Measurements from ENCODE around the gene ACTN4. TPM values are rescaled to one million over a fixed set of nuclear protein-coding genes. Genes with fewer than 3 reads are reported as not detected.
A peak's percentile ranks its signal among the peaks of the same experiment; 100 is the strongest.

ACTN4 gene
- total RNA-seq, 2 donors from 2014 or later = 1,019 to 1,060 TPM

DNA sequence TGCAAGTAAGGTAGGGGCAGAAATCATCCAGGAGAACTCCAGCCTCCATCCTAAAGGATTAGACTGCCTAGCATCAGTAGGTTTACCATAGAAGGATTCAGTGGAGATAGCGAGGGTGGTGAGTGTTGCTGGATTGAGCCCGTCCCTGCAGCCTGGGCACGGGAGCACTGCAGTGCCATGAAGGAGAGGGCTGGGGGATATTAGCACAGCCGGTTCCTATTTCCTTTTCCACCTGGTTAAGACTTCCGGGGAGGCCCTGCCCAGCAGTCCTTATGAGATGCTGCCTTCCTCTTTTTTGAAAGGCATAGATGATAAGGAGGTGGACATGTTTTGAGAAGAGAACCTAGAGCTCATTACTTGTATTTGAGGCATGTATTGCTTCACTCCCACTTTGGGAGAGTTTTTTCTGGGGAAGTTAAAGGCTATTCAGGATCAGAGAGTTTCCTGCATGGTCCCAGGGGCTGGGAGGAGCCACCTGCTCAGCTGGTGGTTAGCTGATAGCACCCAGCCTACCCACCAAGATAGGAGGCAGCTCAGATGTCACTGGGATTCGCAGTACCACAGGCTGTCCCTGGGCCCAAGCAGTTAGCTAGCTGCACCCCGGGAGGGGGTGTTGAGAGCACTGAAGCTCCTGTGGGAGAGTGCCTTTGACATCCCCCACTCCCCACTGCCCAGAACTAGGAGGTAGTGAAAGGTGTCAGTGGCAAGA lies 17.2 kb downstream of the ACTN4 start:
- intact Hi-C loops (cut with DNase I) = no loop called here
- no peak overlapping the region for H3K4me3 ChIP-seq
- DNase-seq = no peak
- peak overlapping the region; percentile 95 for H3K27ac ChIP-seq
- H3K4me1 ChIP-seq = peaks cover 74% of the 10 kb centered on the region
- TF ChIP-seq, protein P1, sequence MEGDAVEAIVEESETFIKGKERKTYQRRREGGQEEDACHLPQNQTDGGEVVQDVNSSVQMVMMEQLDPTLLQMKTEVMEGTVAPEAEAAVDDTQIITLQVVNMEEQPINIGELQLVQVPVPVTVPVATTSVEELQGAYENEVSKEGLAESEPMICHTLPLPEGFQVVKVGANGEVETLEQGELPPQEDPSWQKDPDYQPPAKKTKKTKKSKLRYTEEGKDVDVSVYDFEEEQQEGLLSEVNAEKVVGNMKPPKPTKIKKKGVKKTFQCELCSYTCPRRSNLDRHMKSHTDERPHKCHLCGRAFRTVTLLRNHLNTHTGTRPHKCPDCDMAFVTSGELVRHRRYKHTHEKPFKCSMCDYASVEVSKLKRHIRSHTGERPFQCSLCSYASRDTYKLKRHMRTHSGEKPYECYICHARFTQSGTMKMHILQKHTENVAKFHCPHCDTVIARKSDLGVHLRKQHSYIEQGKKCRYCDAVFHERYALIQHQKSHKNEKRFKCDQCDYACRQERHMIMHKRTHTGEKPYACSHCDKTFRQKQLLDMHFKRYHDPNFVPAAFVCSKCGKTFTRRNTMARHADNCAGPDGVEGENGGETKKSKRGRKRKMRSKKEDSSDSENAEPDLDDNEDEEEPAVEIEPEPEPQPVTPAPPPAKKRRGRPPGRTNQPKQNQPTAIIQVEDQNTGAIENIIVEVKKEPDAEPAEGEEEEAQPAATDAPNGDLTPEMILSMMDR (IDR thresholded peaks at IDR 0.05) = no peak
- H3K9ac ChIP-seq (ENCODE audit: low read depth in 2 of 2, low read length in 2 of 2) = peak overlapping the region in 1 of 2 donors; percentile 64
- H3K9me3 ChIP-seq = no peaks in the 10 kb centered on the region
- no peaks in the 10 kb centered on the region for H3K27me3 ChIP-seq
- no peaks in the 10 kb centered on the region for H3K36me3 ChIP-seq

DNA sequence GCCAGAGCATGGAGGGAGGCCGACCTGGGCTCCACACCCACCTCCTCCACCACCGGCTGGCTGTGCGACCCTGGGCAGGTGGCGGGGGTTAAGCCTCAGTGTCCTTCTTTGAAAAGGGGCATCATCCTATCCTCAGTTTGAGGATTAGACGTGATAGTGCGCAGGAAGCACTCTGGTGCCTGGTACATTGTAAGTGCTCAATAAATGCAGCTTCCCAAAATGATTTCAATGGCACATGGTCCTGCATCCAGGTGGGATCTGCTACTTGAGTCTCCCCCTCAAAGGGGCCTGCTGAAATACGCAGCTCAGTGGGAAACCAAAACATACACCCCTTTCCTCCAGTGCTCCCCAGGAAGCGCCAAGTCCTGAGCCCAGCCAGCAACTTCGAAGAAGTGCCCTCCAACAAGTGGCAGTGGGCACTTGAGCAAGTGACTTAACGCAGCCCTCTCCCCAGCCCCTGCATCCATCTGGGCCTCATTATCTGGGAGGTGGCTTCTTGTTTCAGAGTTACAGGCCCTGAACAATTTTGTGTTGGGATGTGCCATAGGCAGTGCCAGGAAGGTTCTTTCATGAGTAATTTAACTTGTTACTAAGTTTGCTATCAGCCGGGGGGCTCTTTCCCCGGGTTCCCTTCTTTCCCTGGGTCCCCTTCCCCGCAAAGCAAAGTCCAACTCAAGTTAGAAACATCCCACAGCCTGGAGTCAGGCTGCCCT lies 17.9 kb downstream of the ACTN4 start:
- DNase-seq = no peak
- no peaks in the 10 kb centered on the region for H3K9me3 ChIP-seq
- intact Hi-C loops (cut with DNase I) = no loop called here
- H3K36me3 ChIP-seq = no peaks in the 10 kb centered on the region
- H3K27me3 ChIP-seq = no peaks in the 10 kb centered on the region
- peak overlapping the region; percentile 60 to 64 for H3K9ac ChIP-seq (ENCODE audit: low read depth in 2 of 2, low read length in 2 of 2)
- H3K4me1 ChIP-seq = peaks cover 75% of the 10 kb centered on the region
- H3K27ac ChIP-seq = peak overlapping the region; percentile 95
- TF ChIP-seq, protein P1 (IDR thresholded peaks at IDR 0.05) = no peak
- no peak overlapping the region for H3K4me3 ChIP-seq

DNA sequence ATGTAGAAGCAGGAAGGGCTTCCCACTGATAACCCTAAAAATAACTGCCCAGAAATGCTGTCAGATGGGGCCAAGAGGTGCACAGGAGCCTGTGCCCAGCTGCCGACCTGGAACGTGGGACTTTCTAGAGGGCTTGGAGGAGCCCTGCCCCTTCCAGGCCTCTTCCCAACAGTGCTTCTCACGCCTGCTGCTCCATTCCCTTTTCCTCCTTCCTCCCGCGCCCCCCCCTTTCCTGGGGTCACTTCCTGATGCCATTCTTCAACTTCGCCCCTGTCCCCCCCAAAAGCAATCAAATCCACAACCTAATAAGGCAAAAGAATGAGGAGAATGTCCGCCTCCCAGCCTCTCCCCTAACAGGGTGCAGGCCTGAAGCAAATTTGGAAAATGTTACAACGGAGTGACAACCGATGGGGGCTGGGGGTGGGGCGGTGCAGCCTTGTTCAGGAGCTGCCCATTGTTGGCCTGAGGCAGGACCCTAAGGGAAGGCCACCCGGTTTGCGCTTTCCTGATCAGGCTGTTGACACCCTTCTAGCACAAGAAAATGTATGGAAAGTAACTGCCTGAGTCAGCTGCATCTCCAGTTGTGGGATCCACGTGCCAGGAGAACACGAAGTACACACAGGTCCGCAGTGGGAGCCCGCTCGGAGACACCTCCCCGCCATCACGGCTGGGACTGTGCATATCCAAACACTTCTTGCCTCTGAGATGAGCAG lies 18.7 kb downstream of the ACTN4 start:
- no peak for DNase-seq
- Histone ChIP-seq H3K4me1 (peaks cover 76% of the 10 kb centered on the region), H3K9ac (ENCODE audit: low read depth in 2 of 2, low read length in 2 of 2) (peak overlapping the region; percentile 60 to 64), H3K27ac (peak overlapping the region; percentile 95), H3K36me3 (no peaks in the 10 kb centered on the region), H3K4me3 (no peak overlapping the region), H3K9me3 (no peaks in the 10 kb centered on the region), H3K27me3 (no peaks in the 10 kb centered on the region)
- TF ChIP-seq, protein P1 (IDR thresholded peaks at IDR 0.05) = no peak
- intact Hi-C loops (cut with DNase I) = no loop called here

GRCh38 chr19:38666663-38667511 lies 19.4 kb downstream of the ACTN4 start:
- Histone ChIP-seq H3K4me1 (peaks cover 77% of the 10 kb centered on the region), H3K9me3 (no peaks in the 10 kb centered on the region), H3K9ac (ENCODE audit: low read depth in 2 of 2, low read length in 2 of 2) (peak overlapping the region; percentile 64 to 65), H3K36me3 (no peaks in the 10 kb centered on the region), H3K27ac (peak overlapping the region; percentile 95), H3K27me3 (no peaks in the 10 kb centered on the region), H3K4me3 (no peak overlapping the region)
- TF ChIP-seq, protein P1 (IDR thresholded peaks at IDR 0.05) = no peak
- DNase-seq = no peak
- intact Hi-C loops (cut with DNase I) = no loop called here
